ENCODE measurements around the gene ADTRP. TPM values are rescaled to one million over a fixed set of nuclear protein-coding genes. Genes with fewer than 3 reads are reported as not detected.

ADTRP gene
- total RNA-seq, 1 donor from 2014 or later, result not detected

- Mint-ChIP-seq H3K9me3 (ENCODE audit: unreplicated experiment) (no peaks in the 10 kb centered on the region), H3K4me1 (ENCODE audit: unreplicated experiment) (peaks cover 86% of the 10 kb centered on the region), H3K36me3 (ENCODE audit: unreplicated experiment) (peaks cover 2% of the 10 kb centered on the region), H3K4me3 (ENCODE audit: unreplicated experiment) (no peak overlapping the region), H3K27ac (ENCODE audit: unreplicated experiment) (peak overlapping the region; percentile 91), H3K27me3 (ENCODE audit: unreplicated experiment) (no peaks in the 10 kb centered on the region)
- DNase-seq (ENCODE audit: extremely low spot score, unreplicated experiment), result no peak
- TF ChIP-seq CTCF (IDR thresholded peaks at IDR 0.05), result no peak
Observed at GRCh38 chr6:11767978-11768756, 10.4 kb downstream of the ADTRP start.

- Mint-ChIP-seq H3K36me3 (ENCODE audit: unreplicated experiment) (peaks cover 2% of the 10 kb centered on the region), H3K27ac (ENCODE audit: unreplicated experiment) (peak overlapping the region; percentile 91), H3K9me3 (ENCODE audit: unreplicated experiment) (no peaks in the 10 kb centered on the region), H3K4me1 (ENCODE audit: unreplicated experiment) (peaks cover 84% of the 10 kb centered on the region), H3K27me3 (ENCODE audit: unreplicated experiment) (no peaks in the 10 kb centered on the region), H3K4me3 (ENCODE audit: unreplicated experiment) (no peak overlapping the region)
- TF ChIP-seq CTCF (IDR thresholded peaks at IDR 0.05), result no peak
- DNase-seq (ENCODE audit: extremely low spot score, unreplicated experiment), result no peak
Observed at GRCh38 chr6:11767458-11767857, 11.1 kb downstream of the ADTRP start.

- Mint-ChIP-seq H3K27ac (ENCODE audit: unreplicated experiment) (peak overlapping the region; percentile 91), H3K36me3 (ENCODE audit: unreplicated experiment) (peaks cover 2% of the 10 kb centered on the region), H3K27me3 (ENCODE audit: unreplicated experiment) (no peaks in the 10 kb centered on the region), H3K4me1 (ENCODE audit: unreplicated experiment) (peaks cover 77% of the 10 kb centered on the region), H3K4me3 (ENCODE audit: unreplicated experiment) (no peak overlapping the region), H3K9me3 (ENCODE audit: unreplicated experiment) (no peaks in the 10 kb centered on the region)
- TF ChIP-seq CTCF (IDR thresholded peaks at IDR 0.05), result no peak
- DNase-seq (ENCODE audit: extremely low spot score, unreplicated experiment), result no peak
Observed at GRCh38 chr6:11766589-11767450, 11.8 kb downstream of the ADTRP start.

GRCh38 chr6:11766043-11766442, 12.6 kb downstream of the ADTRP start:
- H3K27ac Mint-ChIP-seq (ENCODE audit: unreplicated experiment), result peak overlapping the region; percentile 91
- H3K4me3 Mint-ChIP-seq (ENCODE audit: unreplicated experiment), result no peak overlapping the region
- DNase-seq (ENCODE audit: extremely low spot score, unreplicated experiment), result no peak
- no peaks in the 10 kb centered on the region for H3K27me3 Mint-ChIP-seq (ENCODE audit: unreplicated experiment)
- TF ChIP-seq CTCF (IDR thresholded peaks at IDR 0.05), result peak; percentile 40
- peaks cover 2% of the 10 kb centered on the region for H3K36me3 Mint-ChIP-seq (ENCODE audit: unreplicated experiment)
- peaks cover 70% of the 10 kb centered on the region for H3K4me1 Mint-ChIP-seq (ENCODE audit: unreplicated experiment)
- no peaks in the 10 kb centered on the region for H3K9me3 Mint-ChIP-seq (ENCODE audit: unreplicated experiment)

- no peak overlapping the region for H3K4me3 Mint-ChIP-seq (ENCODE audit: unreplicated experiment)
- H3K9me3 Mint-ChIP-seq (ENCODE audit: unreplicated experiment), result no peaks in the 10 kb centered on the region
- peaks cover 2% of the 10 kb centered on the region for H3K36me3 Mint-ChIP-seq (ENCODE audit: unreplicated experiment)
- H3K27ac Mint-ChIP-seq (ENCODE audit: unreplicated experiment), result no peak overlapping the region
- TF ChIP-seq CTCF (IDR thresholded peaks at IDR 0.05), result no peak
- H3K4me1 Mint-ChIP-seq (ENCODE audit: unreplicated experiment), result peaks cover 56% of the 10 kb centered on the region
- no peaks in the 10 kb centered on the region for H3K27me3 Mint-ChIP-seq (ENCODE audit: unreplicated experiment)
- DNase-seq (ENCODE audit: extremely low spot score, unreplicated experiment), result no peak
Observed at GRCh38 chr6:11764250-11764604, 14.4 kb downstream of the ADTRP start.
